OCI-LY1 (cell line): Measurements from ENCODE around the gene IL10.

ENCODE experiments used
- H2AFZ ChIP-seq: fragments of 200-600 bp; sonication (generic), shearing (Covaris generic); 2 replicates; pipeline ENCODE4 v1.6.0; 2014; ENCODE audit warnings: antibody characterized with exemption, mild to moderate bottlenecking, low read length
- H3F3A ChIP-seq: fragments of 200-600 bp; sonication (generic), shearing (Covaris generic); 2 replicates; pipeline ENCODE4 v1.6.0; 2014; ENCODE audit warnings: mild to moderate bottlenecking, antibody characterized with exemption, low read length, moderate library complexity; ENCODE audit not compliant: insufficient read depth
- H3K27ac ChIP-seq: fragments of 200-600 bp; sonication (generic); 2 replicates; pipeline ENCODE4 v1.5.1; 2014; ENCODE audit warnings: low read length, mixed run types, mild to moderate bottlenecking, low read depth; ENCODE audit not compliant: poor library complexity, severe bottlenecking
- H3K27me3 ChIP-seq: fragments of 200-600 bp; sonication (generic); 2 replicates; pipeline ENCODE4 v1.6.0; 2014; ENCODE audit warnings: antibody characterized with exemption, mild to moderate bottlenecking, low read length, moderate library complexity; ENCODE audit not compliant: insufficient read depth
- H3K36me3 ChIP-seq: fragments of 200-600 bp; sonication (generic); 2 replicates; pipeline ENCODE4 v1.6.1; 2014; ENCODE audit warnings: mild to moderate bottlenecking, antibody characterized with exemption, low read length, moderate library complexity, mixed read lengths; ENCODE audit not compliant: insufficient read depth
- H3K4me1 ChIP-seq: fragments of 200-600 bp; sonication (generic); 2 replicates; pipeline ENCODE4 v1.5.1; 2014; ENCODE audit warnings: mild to moderate bottlenecking, low read length, moderate library complexity; ENCODE audit not compliant: insufficient read depth, severe bottlenecking
- H3K4me2 ChIP-seq: fragments of 200-600 bp; sonication (generic), shearing (Covaris generic); 2 replicates; pipeline ENCODE4 v1.6.1; 2014; ENCODE audit warnings: low read length
- H3K4me3 ChIP-seq: fragments of 200-600 bp; sonication (generic); 2 replicates; pipeline ENCODE4 v1.5.1; 2014; ENCODE audit warnings: low read length, low read depth, mild to moderate bottlenecking, mixed read lengths; ENCODE audit not compliant: poor library complexity, severe bottlenecking
- H3K79me2 ChIP-seq: fragments of 200-600 bp; shearing (Covaris generic); 2 replicates; pipeline ENCODE4 v1.6.1; 2016; ENCODE audit warnings: mixed run types, low read length, mixed read lengths; ENCODE audit not compliant: insufficient read depth
- H3K9ac ChIP-seq: fragments of 200-600 bp; sonication (generic), shearing (Covaris generic); 2 replicates; pipeline ENCODE4 v1.6.1; 2014; ENCODE audit warnings: mild to moderate bottlenecking, low read length, mixed read lengths
- H3K9me2 ChIP-seq: fragments of 200-600 bp; sonication (generic), shearing (Covaris generic); 2 replicates; pipeline ENCODE4 v1.6.1; 2014; ENCODE audit warnings: low read depth, mild to moderate bottlenecking, low read length, mixed read lengths
- H3K9me3 ChIP-seq: fragments of 200-600 bp; shearing (Covaris generic); 2 replicates; pipeline ENCODE4 v1.6.1; 2014; ENCODE audit warnings: low read length, mixed read lengths
- H4K20me1 ChIP-seq: fragments of 200-600 bp; sonication (generic), shearing (Covaris generic); 2 replicates; pipeline ENCODE4 v1.6.0; 2016; ENCODE audit warnings: mild to moderate bottlenecking, low read length; ENCODE audit not compliant: insufficient read depth
- EZH2 ChIP-seq: fragments of 200-600 bp; sonication (generic), shearing (Covaris generic); IDR thresholded peaks from 2 replicates; pipeline ENCODE4 v1.8.0; 2017; ENCODE audit warnings: borderline replicate concordance, mixed run types, mild to moderate bottlenecking, antibody characterized with exemption, low read length, moderate library complexity, mixed read lengths
- TF ChIP-seq, protein P1 (sequence below): fragments of 200-600 bp; sonication (generic), shearing (Covaris generic); IDR thresholded peaks from 2 replicates; pipeline ENCODE4 v1.5.1; 2017; ENCODE audit warnings: mild to moderate bottlenecking, antibody characterized with exemption, low read length, moderate library complexity, mixed read lengths

Gene IL10

DNA sequence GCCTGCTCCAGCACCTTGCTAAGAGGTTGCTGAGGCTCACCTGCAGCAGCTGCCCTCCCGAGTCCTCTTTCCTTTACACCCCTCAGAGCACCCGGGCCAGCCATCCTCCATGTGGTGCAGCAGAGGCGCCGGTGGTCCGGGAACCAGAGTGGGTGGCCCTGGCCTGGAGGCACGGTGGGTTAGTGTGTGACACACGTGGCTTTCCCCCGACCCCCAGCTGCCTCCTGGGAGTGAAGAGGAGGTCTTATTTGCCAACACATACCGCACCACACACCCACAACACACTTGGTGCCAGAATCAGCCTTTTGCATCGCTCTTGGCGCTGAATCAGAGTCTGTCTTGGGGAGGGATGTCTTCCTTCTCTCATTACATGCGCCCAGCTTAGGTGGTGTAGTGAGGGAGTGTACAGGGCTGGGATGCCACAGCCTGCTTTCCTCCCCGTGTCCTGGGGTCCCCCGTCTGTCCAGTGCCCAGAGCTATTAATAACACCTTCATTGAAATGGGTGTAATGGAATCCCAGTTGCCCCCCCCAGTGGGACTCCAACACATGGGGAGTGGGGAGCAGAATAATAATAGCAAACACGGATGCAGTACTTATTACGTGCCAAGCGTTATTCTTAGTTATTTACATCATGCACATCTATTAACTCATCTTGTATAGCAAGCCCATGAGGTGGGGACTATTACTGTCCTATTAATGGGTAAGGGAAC, 49.4 kb downstream of the IL10 start:
- Histone ChIP-seq H4K20me1 (no peaks in the 10 kb centered on the region), H3K4me2 (no peak overlapping the region), H3F3A (no peaks in the 10 kb centered on the region), H2AFZ (no peak overlapping the region), H3K9me2 (no peaks in the 10 kb centered on the region), H3K36me3 (no peaks in the 10 kb centered on the region), H3K27me3 (no peaks in the 10 kb centered on the region), H3K9me3 (no peaks in the 10 kb centered on the region), H3K79me2 (no peaks in the 10 kb centered on the region), H3K4me1 (peaks cover 14% of the 10 kb centered on the region), H3K9ac (no peak overlapping the region), H3K27ac (no peak overlapping the region), H3K4me3 (no peak overlapping the region)
- TF ChIP-seq, protein P1, sequence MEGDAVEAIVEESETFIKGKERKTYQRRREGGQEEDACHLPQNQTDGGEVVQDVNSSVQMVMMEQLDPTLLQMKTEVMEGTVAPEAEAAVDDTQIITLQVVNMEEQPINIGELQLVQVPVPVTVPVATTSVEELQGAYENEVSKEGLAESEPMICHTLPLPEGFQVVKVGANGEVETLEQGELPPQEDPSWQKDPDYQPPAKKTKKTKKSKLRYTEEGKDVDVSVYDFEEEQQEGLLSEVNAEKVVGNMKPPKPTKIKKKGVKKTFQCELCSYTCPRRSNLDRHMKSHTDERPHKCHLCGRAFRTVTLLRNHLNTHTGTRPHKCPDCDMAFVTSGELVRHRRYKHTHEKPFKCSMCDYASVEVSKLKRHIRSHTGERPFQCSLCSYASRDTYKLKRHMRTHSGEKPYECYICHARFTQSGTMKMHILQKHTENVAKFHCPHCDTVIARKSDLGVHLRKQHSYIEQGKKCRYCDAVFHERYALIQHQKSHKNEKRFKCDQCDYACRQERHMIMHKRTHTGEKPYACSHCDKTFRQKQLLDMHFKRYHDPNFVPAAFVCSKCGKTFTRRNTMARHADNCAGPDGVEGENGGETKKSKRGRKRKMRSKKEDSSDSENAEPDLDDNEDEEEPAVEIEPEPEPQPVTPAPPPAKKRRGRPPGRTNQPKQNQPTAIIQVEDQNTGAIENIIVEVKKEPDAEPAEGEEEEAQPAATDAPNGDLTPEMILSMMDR = no peak
- TF ChIP-seq EZH2 = no peak

DNA sequence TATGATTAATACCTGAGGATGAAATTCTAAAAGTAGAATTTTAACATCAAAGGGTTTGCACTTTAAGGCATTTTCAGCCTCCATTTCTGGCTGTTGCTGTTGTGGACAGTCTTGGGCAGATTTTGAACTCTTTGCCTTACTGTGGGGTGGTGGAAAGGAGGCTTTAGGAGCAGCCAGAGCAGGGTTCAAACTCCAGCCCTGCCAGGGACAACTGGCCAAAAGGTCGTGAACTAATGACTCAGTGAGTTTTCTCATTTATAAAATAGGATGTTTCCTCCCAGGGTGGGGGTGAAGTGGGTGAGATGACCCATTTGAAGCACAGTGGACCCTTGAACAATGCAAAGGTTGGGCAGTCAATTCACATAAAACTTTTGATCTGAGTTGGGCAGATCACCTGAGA, 50.8 kb downstream of the IL10 start:
- H3K79me2 ChIP-seq = no peaks in the 10 kb centered on the region
- no peak overlapping the region for H3K9ac ChIP-seq
- peaks cover 14% of the 10 kb centered on the region for H3K4me1 ChIP-seq
- no peak overlapping the region for H3K4me3 ChIP-seq
- no peak overlapping the region for H2AFZ ChIP-seq
- no peaks in the 10 kb centered on the region for H3K9me3 ChIP-seq
- no peaks in the 10 kb centered on the region for H3K9me2 ChIP-seq
- H3F3A ChIP-seq = no peaks in the 10 kb centered on the region
- no peak overlapping the region for H3K27ac ChIP-seq
- TF ChIP-seq, protein P1 = no peak
- TF ChIP-seq EZH2 = no peak
- no peak overlapping the region for H3K4me2 ChIP-seq
- H3K27me3 ChIP-seq = no peaks in the 10 kb centered on the region
- no peaks in the 10 kb centered on the region for H3K36me3 ChIP-seq
- no peaks in the 10 kb centered on the region for H4K20me1 ChIP-seq

DNA sequence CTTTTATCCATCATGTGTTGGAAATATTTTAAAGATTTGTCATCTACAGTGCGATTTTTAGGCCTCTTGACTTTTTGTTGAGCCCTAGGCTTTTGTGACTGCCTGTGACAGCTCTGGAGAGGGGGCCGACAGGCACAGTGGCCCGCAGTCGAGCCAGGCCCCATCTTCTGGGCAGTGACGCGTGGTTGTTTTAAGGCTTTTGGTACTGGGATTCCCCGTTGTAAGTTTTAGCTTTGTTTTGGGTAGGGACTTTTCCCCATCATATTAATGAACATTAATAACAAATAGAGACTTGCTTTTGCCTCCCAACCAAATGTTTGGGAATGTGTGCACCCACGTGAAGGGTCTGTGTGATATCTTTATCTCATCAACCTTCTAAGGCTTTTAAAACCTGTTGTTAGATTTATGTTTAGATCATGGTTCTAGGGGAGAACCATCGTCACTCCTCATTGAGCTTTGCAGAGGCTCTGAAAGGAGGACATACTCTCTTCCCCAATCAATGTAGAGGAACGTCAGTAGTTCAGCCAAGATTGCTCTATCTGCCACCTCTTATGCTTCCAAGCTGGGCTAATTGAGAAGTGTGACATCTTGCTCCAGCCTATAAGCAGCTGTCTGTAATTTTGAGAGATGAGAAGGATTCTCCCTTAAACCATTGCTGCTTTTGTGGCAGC, 53.0 kb downstream of the IL10 start:
- H3F3A ChIP-seq = no peaks in the 10 kb centered on the region
- no peaks in the 10 kb centered on the region for H4K20me1 ChIP-seq
- H3K4me2 ChIP-seq = peak overlapping the region; percentile 28; the same call in 1 of the 2 replicates
- H3K27ac ChIP-seq = no peak overlapping the region
- H3K9me3 ChIP-seq = no peaks in the 10 kb centered on the region
- no peak overlapping the region for H3K4me3 ChIP-seq
- no peak overlapping the region for H2AFZ ChIP-seq
- peaks cover 24% of the 10 kb centered on the region for H3K4me1 ChIP-seq
- no peaks in the 10 kb centered on the region for H3K36me3 ChIP-seq
- TF ChIP-seq, protein P1 = no peak
- TF ChIP-seq EZH2 = no peak
- H3K9ac ChIP-seq = no peak overlapping the region; the same call in 1 of the 2 replicates
- H3K9me2 ChIP-seq = no peaks in the 10 kb centered on the region
- H3K79me2 ChIP-seq = no peaks in the 10 kb centered on the region
- no peaks in the 10 kb centered on the region for H3K27me3 ChIP-seq
